AG04449 (cell line): ENCODE measurements around the gene GLIS2.

Source experiments
- CTCF ChIA-PET: fragments of 350-600 bp; formaldehyde crosslinking; extraction: SDS; loops from one replicate; lab custom pipeline; 2021; ENCODE audit warnings: antibody characterized with exemption; lab: Yijun Ruan, JAX
- POLR2A ChIA-PET: fragments of 400-600, 350-600 bp; formaldehyde crosslinking; extraction: SDS; loops from one replicate; lab custom pipeline; 2020; ENCODE audit warnings: antibody characterized with exemption, inconsistent platforms; lab: Yijun Ruan, JAX
- DNase-seq: peaks from one replicate; pipeline ENCODE4 v3.0.0-alpha.2; 2010; ENCODE audit warnings: low read depth, low spot score
- H3K4me3 ChIP-seq: 2 replicates; pipeline ENCODE4 v1.5.1; 2011; ENCODE audit warnings: low read depth, mild to moderate bottlenecking, control low read depth, low read length
- CTCF ChIP-seq: IDR thresholded peaks from one replicate; pipeline ENCODE4 v1.5.1; 2011; ENCODE audit warnings: mild to moderate bottlenecking, moderate library complexity, low read length, control low read depth, inconsistent platforms; ENCODE audit not compliant: insufficient read depth; ENCODE audit errors: missing control alignments

Gene GLIS2

DNA sequence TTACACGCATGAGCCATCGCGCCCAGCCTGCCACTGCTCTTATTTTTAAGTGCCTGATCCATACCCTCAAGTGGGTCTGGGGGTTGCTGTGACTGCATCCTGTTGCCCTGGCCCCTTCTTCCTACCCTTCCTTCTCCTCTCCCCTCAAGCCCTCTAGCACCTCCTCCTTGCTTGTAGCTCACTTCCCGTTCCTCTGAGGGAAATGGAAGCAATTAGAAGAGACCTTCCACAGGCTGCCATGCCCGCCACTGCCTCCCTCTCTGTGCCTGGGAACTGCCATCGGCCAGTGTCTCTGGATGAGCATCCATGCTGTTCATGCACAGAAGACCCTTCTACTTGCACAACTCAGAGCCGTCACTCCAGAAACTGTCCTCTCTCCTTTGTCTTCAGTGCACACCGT is 32.4 kb upstream of the GLIS2 start:
- H3K4me3 ChIP-seq = no peak overlapping the region
- no peak for DNase-seq
- ChIA-PET POLR2A (interaction anchor here (1.0 kb wide), 1 partner anchor 10 kb away, joined by 5 read pairs; the partner anchor contains the start of gene TFAP4), CTCF (interaction anchor here (0.6 to 1.9 kb wide), 6 partner anchors 10 to 120 kb away, joined by 3 to 7 read pairs (median 4); no protein-coding TSS in a partner anchor)
- no peak for TF ChIP-seq CTCF

DNA sequence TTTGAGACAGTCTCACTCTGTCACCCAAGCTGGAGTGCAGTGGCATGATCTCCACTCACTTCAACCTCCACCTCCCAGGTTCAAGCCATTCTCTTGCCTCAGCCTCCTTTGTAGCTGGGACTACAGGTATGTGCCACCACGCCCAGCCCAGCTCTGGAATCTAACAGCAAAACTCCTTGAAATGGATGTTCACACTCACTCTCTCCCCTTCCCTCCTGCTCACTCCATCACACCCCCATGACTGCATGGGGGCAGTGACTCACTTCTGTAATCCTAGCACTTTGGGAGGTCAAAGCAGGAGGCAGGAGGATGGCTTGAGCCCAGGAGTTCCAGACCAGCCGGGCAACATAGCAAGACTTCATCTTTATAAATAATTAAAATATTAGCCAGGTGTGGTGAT is 31.9 kb upstream of the GLIS2 start:
- H3K4me3 ChIP-seq = no peak overlapping the region
- ChIA-PET CTCF (interaction anchor here (0.9 to 3.1 kb wide), 5 partner anchors 8 to 119 kb away, joined by 3 to 14 read pairs (median 4); no protein-coding TSS in a partner anchor), POLR2A (interaction anchor here (1.0 kb wide), 1 partner anchor 11 kb away, joined by 5 read pairs; the partner anchor contains the start of gene TFAP4)
- no peak for DNase-seq
- TF ChIP-seq CTCF = no peak

DNA sequence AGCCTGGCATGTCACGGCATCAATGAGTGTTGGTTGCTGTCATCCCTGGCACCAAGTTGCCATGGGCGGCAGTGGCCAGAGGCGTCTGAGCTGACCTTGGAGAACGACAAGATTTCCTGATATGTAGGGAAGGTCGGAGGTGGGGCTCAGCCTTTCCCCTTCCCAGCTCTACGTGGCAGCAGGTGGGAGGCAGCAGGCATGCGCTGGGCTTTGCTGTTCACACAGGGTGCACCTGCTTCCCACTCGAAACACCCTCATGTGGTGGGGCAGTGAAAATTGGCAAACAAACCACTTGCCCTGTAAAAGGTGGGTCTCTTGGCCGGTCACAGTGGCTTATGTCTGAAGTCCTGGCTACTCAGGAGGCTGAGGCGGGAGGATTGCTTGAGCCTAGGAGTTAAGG is 30.7 kb upstream of the GLIS2 start:
- ChIA-PET CTCF (interaction anchor here (0.7 to 3.1 kb wide), 4 partner anchors 9 to 117 kb away, joined by 3 to 14 read pairs (median 6); no protein-coding TSS in a partner anchor), POLR2A (no interaction called here)
- H3K4me3 ChIP-seq = no peak overlapping the region
- DNase-seq = no peak
- TF ChIP-seq CTCF = no peak

GRCh38 chr16:4288148-4288921 is 27.5 kb upstream of the GLIS2 start:
- H3K4me3 ChIP-seq = no peak overlapping the region
- CTCF ChIA-PET = interaction anchor here (0.7 to 7.1 kb wide), 23 partner anchors 10 to 124 kb away, joined by 3 to 104 read pairs (median 4); no protein-coding TSS in a partner anchor
- DNase-seq = no peak
- TF ChIP-seq CTCF = peak; percentile 95
- POLR2A ChIA-PET = no interaction called here

- POLR2A ChIA-PET = interaction anchor here (0.6 kb wide), 1 partner anchor 40 kb away, joined by 3 read pairs; no protein-coding TSS in a partner anchor
- peak; percentile 38 for TF ChIP-seq CTCF
- H3K4me3 ChIP-seq = no peak overlapping the region
- DNase-seq = no peak
- CTCF ChIA-PET = interaction anchor here (0.7 to 7.1 kb wide), 13 partner anchors 8 to 120 kb away, joined by 3 to 104 read pairs (median 7); no protein-coding TSS in a partner anchor
Observed at GRCh38 chr16:4290236-4290830, 25.5 kb upstream of the GLIS2 start.
